Raji (cell line): Measurements from ENCODE around the gene ANO2.

Experiments used
- POLR2A ChIP-seq: IDR thresholded peaks from 2 replicates; pipeline ENCODE4 v1.6.1; 2011; ENCODE audit warnings: low read depth, low read length, control low read depth; ENCODE audit not compliant: insufficient read depth

Gene ANO2

GRCh38 chr12:5864972-5865371, 80.1 kb downstream of the ANO2 start:
- no peak for TF ChIP-seq POLR2A

GRCh38 chr12:5864301-5864700, 80.8 kb downstream of the ANO2 start:
- no peak for TF ChIP-seq POLR2A

GRCh38 chr12:5861416-5861815, 83.6 kb downstream of the ANO2 start:
- TF ChIP-seq POLR2A = no peak

GRCh38 chr12:5856692-5857091, 88.4 kb downstream of the ANO2 start:
- TF ChIP-seq POLR2A = no peak

- TF ChIP-seq POLR2A = no peak
Observed at GRCh38 chr12:5846950-5847349, 98.1 kb downstream of the ANO2 start.

GRCh38 chr12:5840944-5841343, 104.1 kb downstream of the ANO2 start:
- TF ChIP-seq POLR2A = no peak

GRCh38 chr12:5830111-5830510, 114.9 kb downstream of the ANO2 start:
- TF ChIP-seq POLR2A = no peak

- no peak for TF ChIP-seq POLR2A
Observed at GRCh38 chr12:5827591-5827990, 117.5 kb downstream of the ANO2 start.

GRCh38 chr12:5817246-5817645, 127.8 kb downstream of the ANO2 start:
- no peak for TF ChIP-seq POLR2A

- TF ChIP-seq POLR2A = no peak
Observed at GRCh38 chr12:5809586-5809985, 135.5 kb downstream of the ANO2 start.

GRCh38 chr12:5808981-5809380, 136.1 kb downstream of the ANO2 start:
- TF ChIP-seq POLR2A = no peak

- no peak for TF ChIP-seq POLR2A
Observed at GRCh38 chr12:5807514-5808219, 137.4 kb downstream of the ANO2 start.

GRCh38 chr12:5807090-5807414, 138.0 kb downstream of the ANO2 start:
- no peak for TF ChIP-seq POLR2A

GRCh38 chr12:5806371-5807089, 138.5 kb downstream of the ANO2 start:
- TF ChIP-seq POLR2A = no peak

GRCh38 chr12:5803532-5803931, 141.5 kb downstream of the ANO2 start:
- no peak for TF ChIP-seq POLR2A

GRCh38 chr12:5798242-5799015, 146.6 kb downstream of the ANO2 start:
- no peak for TF ChIP-seq POLR2A
